G401.6 (cell line): ENCODE results near the gene ZNF536.

ENCODE experiments used
- FAIRE-seq: peaks from 2 replicates; lab custom pipeline; 2012; peaks lifted over from hg19 to GRCh38; lab: Jason Lieb, UNC

The ZNF536 gene

GRCh38 chr19:30363073-30363472, 9.1 kb upstream of the ZNF536 start:
- FAIRE-seq = no peak

GRCh38 chr19:30364866-30365800, 7.1 kb upstream of the ZNF536 start:
- FAIRE-seq = no peak

GRCh38 chr19:30366282-30366681, 5.9 kb upstream of the ZNF536 start:
- FAIRE-seq = no peak

GRCh38 chr19:30367006-30367405, 5.2 kb upstream of the ZNF536 start:
- FAIRE-seq = no peak

GRCh38 chr19:30367421-30367820, 4.8 kb upstream of the ZNF536 start:
- no peak for FAIRE-seq

- FAIRE-seq = no peak
Measured at GRCh38 chr19:30369833-30370232, 2.4 kb upstream of the ZNF536 start.

- no peak for FAIRE-seq
Measured at GRCh38 chr19:30371161-30371836, 885 bp upstream of the ZNF536 start.

GRCh38 chr19:30373593-30373992, 1.4 kb downstream of the ZNF536 start:
- FAIRE-seq = no peak

GRCh38 chr19:30374539-30374864, 2.3 kb downstream of the ZNF536 start:
- no peak for FAIRE-seq

GRCh38 chr19:30374865-30375552, 2.8 kb downstream of the ZNF536 start:
- FAIRE-seq = no peak

- no peak for FAIRE-seq
Measured at GRCh38 chr19:30375553-30376031, 3.4 kb downstream of the ZNF536 start.

- FAIRE-seq = no peak
Measured at GRCh38 chr19:30376272-30376671, 4.1 kb downstream of the ZNF536 start.

- FAIRE-seq = no peak
Measured at GRCh38 chr19:30376826-30377425, 4.7 kb downstream of the ZNF536 start.

- no peak for FAIRE-seq
Measured at GRCh38 chr19:30378701-30379100, 6.5 kb downstream of the ZNF536 start.

GRCh38 chr19:30379841-30380610, 7.8 kb downstream of the ZNF536 start:
- no peak for FAIRE-seq

- no peak for FAIRE-seq
Measured at GRCh38 chr19:30381366-30381765, 9.2 kb downstream of the ZNF536 start.

GRCh38 chr19:30385174-30385573, 13.0 kb downstream of the ZNF536 start:
- FAIRE-seq = no peak

GRCh38 chr19:30385666-30386065, 13.5 kb downstream of the ZNF536 start:
- FAIRE-seq = no peak

GRCh38 chr19:30386551-30387143, 14.5 kb downstream of the ZNF536 start:
- FAIRE-seq = no peak

- FAIRE-seq = no peak
Measured at GRCh38 chr19:30387311-30388115, 15.3 kb downstream of the ZNF536 start.
